Erythroblast (primary cell): Measurements from ENCODE around the gene VAV3.

Source experiments
- GATA1 ChIP-seq: IDR thresholded peaks from 2 replicates; pipeline ENCODE4 v1.6.1; 2011; ENCODE audit warnings: low read depth, mild to moderate bottlenecking, control low read depth, low read length, moderate library complexity
- POLR2A ChIP-seq: IDR thresholded peaks from 2 replicates; pipeline ENCODE4 v1.6.1; 2011; ENCODE audit warnings: mild to moderate bottlenecking, low read length

DNA sequence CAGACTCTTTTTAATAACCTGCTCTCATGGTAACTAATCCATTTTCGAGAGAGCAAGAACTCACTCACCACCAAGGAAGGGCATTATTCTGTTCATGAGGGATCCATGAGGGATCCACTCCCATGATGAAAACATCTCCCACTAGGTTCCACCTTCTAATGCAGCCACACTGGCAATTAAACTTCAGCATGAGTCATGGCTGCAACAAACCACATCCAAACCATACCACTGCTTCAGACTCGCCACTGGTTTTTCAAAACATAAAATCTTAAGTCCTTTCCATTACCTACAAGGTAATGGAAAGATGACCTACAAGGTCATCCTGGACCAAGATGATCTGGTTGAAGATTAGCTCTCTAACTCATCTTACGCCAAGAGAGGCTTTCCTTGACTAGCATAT, 405.1 kb downstream of the VAV3 start:
- TF ChIP-seq POLR2A (no peak), GATA1 (no peak)
